WTC11 (cell line): ENCODE data around the gene DISP3.

Source experiments
- ATF1 ChIP-seq: sonication (generic); formaldehyde crosslinking; IDR thresholded peaks from 2 replicates; pipeline ENCODE4 v1.8.1; 2023; ENCODE audit warnings: mild to moderate bottlenecking, moderate library complexity, missing genetic modification reagents
- ATF3 ChIP-seq: sonication (generic); formaldehyde crosslinking; conservative IDR thresholded peaks from 2 replicates; pipeline ENCODE4 v1.8.1; 2022; ENCODE audit warnings: mild to moderate bottlenecking, missing genetic modification reagents
- CTCF ChIP-seq: fragments of 200-600 bp; IDR thresholded peaks from 2 replicates; pipeline ENCODE4 v1.8.0; 2022; ENCODE audit warnings: antibody characterized with exemption
- FOXJ3 ChIP-seq: sonication (generic); formaldehyde crosslinking; IDR thresholded peaks from 2 replicates; pipeline ENCODE4 v1.9.0; 2021; ENCODE audit warnings: missing genetic modification reagents, mild to moderate bottlenecking, borderline replicate concordance
- FOXK1 ChIP-seq: sonication (generic); formaldehyde crosslinking; IDR thresholded peaks from 2 replicates; pipeline ENCODE4 v1.8.0; 2022; ENCODE audit warnings: mild to moderate bottlenecking, moderate library complexity, missing genetic modification reagents
- IRF1 ChIP-seq: sonication (generic); formaldehyde crosslinking; IDR thresholded peaks from 2 replicates; pipeline ENCODE4 v1.8.0; 2023; ENCODE audit warnings: missing genetic modification reagents
- SMAD3 ChIP-seq: sonication (generic); formaldehyde crosslinking; IDR thresholded peaks from 2 replicates; pipeline ENCODE4 v1.8.0; 2022; ENCODE audit warnings: missing genetic modification reagents, mild to moderate bottlenecking, borderline replicate concordance
- SP1 ChIP-seq: sonication (generic); formaldehyde crosslinking; conservative IDR thresholded peaks from 2 replicates; pipeline ENCODE4 v1.8.1; 2022; ENCODE audit warnings: missing genetic modification reagents
- TP53 ChIP-seq: sonication (generic); formaldehyde crosslinking; IDR thresholded peaks from 2 replicates; pipeline ENCODE4 v1.8.1; 2023; ENCODE audit warnings: mild to moderate bottlenecking, missing genetic modification reagents
- ZBTB21 ChIP-seq: sonication (generic); formaldehyde crosslinking; IDR thresholded peaks from 2 replicates; pipeline ENCODE4 v1.8.1; 2023; ENCODE audit warnings: mild to moderate bottlenecking, missing genetic modification reagents, borderline replicate concordance
- ZNF423 ChIP-seq: fragments of 250-450 bp; sonication (Bioruptor Pico); IDR thresholded peaks from 2 replicates; pipeline ENCODE4 v2.1.2; 2022; ENCODE audit warnings: mild to moderate bottlenecking, moderate library complexity

GRCh38 chr1:11447903-11448302, 31.1 kb upstream of the DISP3 start:
- TF ChIP-seq CTCF (no peak), FOXJ3 (CRISPR knock-in tag) (no peak), FOXK1 (CRISPR knock-in tag) (no peak), ATF3 (CRISPR knock-in tag) (no peak), TP53 (CRISPR knock-in tag) (no peak), ZBTB21 (CRISPR knock-in tag) (no peak), IRF1 (CRISPR knock-in tag) (no peak), SMAD3 (CRISPR knock-in tag) (no peak), ZNF423 (CRISPR knock-in tag) (no peak), ATF1 (no peak), SP1 (CRISPR knock-in tag) (no peak)
